ENCODE data around the gene FGD1. TPM values are rescaled to one million over a fixed set of nuclear protein-coding genes. Genes with fewer than 3 reads are reported as not detected.
A peak's percentile ranks its signal among the peaks of the same experiment; 100 is the strongest.

FGD1 gene
- total RNA-seq, 4 donors from 2014 or later = 0.51 to 14.6 (median 9.0) TPM

DNA sequence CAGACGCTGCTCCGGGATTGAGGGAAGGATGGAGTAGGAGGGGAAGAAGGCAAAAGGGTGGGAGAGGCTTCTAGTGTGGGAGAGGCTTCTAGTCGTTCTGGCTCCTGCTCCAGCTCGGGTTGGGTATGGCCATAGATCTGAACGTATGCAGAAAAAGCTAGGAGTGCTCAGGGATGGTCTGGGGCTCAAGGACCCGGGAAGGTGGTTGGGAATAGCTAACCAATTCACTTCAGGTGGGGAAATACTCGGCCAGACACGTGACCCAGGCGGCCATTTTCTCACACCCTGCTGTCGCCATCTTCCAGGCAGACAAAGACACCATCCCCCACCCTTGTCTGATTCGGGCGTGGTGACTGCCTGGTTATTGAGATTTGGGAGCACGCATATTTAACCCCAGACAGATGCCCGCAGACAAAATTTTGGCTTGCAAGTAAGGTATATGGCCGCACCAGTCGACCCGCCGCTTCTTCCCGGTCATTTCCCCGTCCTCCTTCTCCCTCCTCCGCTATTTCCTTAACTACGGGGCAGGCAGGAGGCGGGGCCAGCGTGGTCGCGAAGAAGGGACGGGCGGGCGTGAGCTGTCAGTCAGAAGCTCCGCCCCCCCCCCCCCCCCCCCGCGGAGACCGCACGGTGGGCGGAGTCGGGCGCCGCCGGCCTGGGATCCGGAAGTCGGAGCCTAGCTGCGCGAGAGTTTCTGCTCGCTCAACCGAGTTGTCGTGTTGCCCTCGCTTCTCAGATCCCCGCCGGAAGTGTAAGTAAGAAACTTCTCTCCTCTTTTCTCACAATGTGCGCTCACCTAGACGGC is 33.7 kb upstream of the FGD1 start, which contains the start of gene GNL3L:
Gene GNL3L, plus strand, starts transcription at position 668 of the 805 bp plus-strand sequence. CDS start 2,348 bp downstream, outside the sequence.
- TF ChIP-seq POLR2A (IDR thresholded peaks at IDR 0.05) (peak; percentile 54 to 60), CTCF (IDR thresholded peaks at IDR 0.05) (no peak)
- peak; percentile 83 to 88 for DNase-seq
- intact Hi-C loops (cut with DNase I; ENCODE audit: low total_unique reads) = no loop called here
- peak within 1 kb of the TSS; percentile 54 to 70 for H3K4me3 ChIP-seq
- no peaks in the 10 kb centered on the region for H3K4me1 ChIP-seq
- no peaks in the 10 kb centered on the region for H3K36me3 ChIP-seq
- peak within 1 kb of the TSS; percentile 79 to 83 for H3K27ac ChIP-seq
- no peaks in the 10 kb centered on the region for H3K9me3 ChIP-seq
- H3K27me3 ChIP-seq = no peaks in the 10 kb centered on the region

- Histone ChIP-seq H3K27ac (peak overlapping the region; percentile 79 to 83), H3K4me1 (no peaks in the 10 kb centered on the region), H3K9me3 (no peaks in the 10 kb centered on the region), H3K27me3 (no peaks in the 10 kb centered on the region), H3K4me3 (peak overlapping the region; percentile 46 to 70), H3K36me3 (no peaks in the 10 kb centered on the region)
- TF ChIP-seq CTCF (IDR thresholded peaks at IDR 0.05) (no peak), POLR2A (IDR thresholded peaks at IDR 0.05) (no peak)
- intact Hi-C loops (cut with DNase I; ENCODE audit: low total_unique reads) = no loop called here
- DNase-seq = no peak
Measured at GRCh38 chrX:54529151-54529550, 33.1 kb upstream of the FGD1 start.

DNA sequence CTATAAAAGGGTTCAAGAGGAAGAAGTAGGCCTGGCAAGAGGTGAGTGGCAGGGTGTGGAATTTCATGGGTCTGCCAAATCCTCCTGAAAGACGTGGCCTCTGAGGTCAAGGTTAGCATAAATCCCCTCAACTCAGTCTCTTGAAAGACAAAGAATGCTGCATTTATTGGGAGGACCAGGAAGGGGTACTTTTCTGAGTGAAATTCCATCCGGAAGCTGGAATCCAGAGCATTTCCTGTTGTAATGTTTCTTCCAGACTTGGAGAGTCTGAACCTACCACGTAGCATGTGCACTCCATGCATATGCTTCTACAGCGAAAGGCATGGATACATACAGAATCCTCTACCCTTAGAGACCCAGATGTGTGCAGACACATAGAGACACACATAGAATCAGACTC is 13.4 kb upstream of the FGD1 start:
- Histone ChIP-seq H3K4me3 (no peak overlapping the region), H3K4me1 (no peaks in the 10 kb centered on the region), H3K9me3 (no peaks in the 10 kb centered on the region), H3K27me3 (no peaks in the 10 kb centered on the region), H3K36me3 (no peaks in the 10 kb centered on the region), H3K27ac (no peak overlapping the region)
- DNase-seq = no peak
- TF ChIP-seq POLR2A (IDR thresholded peaks at IDR 0.05) (no peak), CTCF (IDR thresholded peaks at IDR 0.05) (no peak)
- intact Hi-C loops (cut with DNase I; ENCODE audit: low total_unique reads) = no loop called here

DNA sequence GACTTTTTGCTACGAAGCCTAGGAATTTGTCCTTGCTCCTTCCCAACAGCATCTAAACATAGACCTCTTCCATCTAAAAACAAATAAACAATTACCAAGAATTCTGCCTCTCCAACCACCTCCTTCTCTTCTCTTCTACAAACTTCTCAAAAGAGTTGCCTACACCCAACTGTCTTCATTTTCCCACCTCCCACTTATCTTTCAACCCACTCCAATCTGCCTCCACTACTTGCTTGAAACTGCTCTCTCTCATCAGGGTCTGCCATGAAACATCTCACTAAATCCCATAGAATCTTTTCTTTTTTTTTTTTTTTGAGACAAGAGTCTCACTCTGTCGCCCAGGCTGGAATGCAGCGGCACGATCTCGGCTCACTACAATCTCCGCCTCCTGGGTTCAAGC is 902 bp upstream of the FGD1 start:
- H3K4me3 ChIP-seq = no peak overlapping the region
- DNase-seq = no peak
- H3K9me3 ChIP-seq = no peaks in the 10 kb centered on the region
- H3K27me3 ChIP-seq = no peaks in the 10 kb centered on the region
- peak overlapping the region; percentile 82 to 88 for H3K27ac ChIP-seq
- no peaks in the 10 kb centered on the region for H3K36me3 ChIP-seq
- H3K4me1 ChIP-seq = no peaks in the 10 kb centered on the region
- TF ChIP-seq CTCF (IDR thresholded peaks at IDR 0.05) = no peak
- TF ChIP-seq POLR2A (IDR thresholded peaks at IDR 0.05) = no peak
- intact Hi-C loops (cut with DNase I; ENCODE audit: low total_unique reads) = no loop called here

DNA sequence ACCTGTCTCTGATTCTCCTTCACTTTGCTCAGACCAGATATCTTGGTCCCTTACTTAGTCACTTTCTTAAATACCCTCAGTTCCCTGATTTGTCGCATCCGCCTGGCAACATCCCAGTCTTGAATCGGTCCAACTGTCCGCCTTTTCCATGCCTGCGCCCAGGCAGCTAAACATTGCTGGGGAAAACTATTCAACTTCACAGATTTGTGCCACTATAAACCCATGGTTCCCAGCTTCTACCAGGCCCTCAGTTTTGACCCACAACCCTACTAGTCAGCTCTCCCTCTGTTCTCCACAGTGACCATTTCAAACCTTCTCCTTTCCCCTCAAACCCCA is 451 bp upstream of the FGD1 start:
- Histone ChIP-seq H3K9me3 (no peaks in the 10 kb centered on the region), H3K4me3 (peak overlapping the region; percentile 46 to 53), H3K27me3 (no peaks in the 10 kb centered on the region), H3K27ac (peak overlapping the region; percentile 82 to 88), H3K4me1 (no peaks in the 10 kb centered on the region), H3K36me3 (no peaks in the 10 kb centered on the region)
- intact Hi-C loops (cut with DNase I; ENCODE audit: low total_unique reads) = no loop called here
- peak in 1 of 2 donors; percentile 20 for DNase-seq
- TF ChIP-seq CTCF (IDR thresholded peaks at IDR 0.05) = no peak
